Epidermal melanocyte (primary cell): ENCODE data around the gene CEP250.
"Not testable (repeated sequence)": the region's sequence is repeated elsewhere in the genome, so short reads cannot be mapped to it uniquely, and the experiment has no call there.

Source experiments
- DNase-seq: peaks from one replicate; pipeline ENCODE4 v3.0.0; 2011; ENCODE audit warnings: low spot score; ENCODE audit not compliant: insufficient read length

Gene CEP250

DNA sequence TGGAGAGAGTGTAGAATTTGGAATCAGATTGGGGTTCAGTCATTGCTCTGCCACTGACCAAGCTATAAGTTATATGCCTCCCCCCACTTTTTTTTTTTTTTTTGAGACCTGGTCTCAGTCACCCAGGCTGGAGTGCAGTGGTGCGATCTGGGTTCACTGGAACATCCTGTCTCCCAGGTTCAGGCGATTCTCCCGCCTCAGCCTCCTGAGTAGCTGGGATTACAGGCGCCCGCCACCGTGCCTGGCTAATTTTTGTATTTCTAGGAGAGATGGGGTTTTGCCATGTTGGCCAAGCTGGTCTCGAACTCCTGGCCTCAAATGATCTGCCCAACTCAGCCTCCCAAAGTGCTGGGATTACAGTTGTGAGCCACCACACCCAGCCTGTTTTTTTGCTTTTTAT lies 1.3 kb downstream of the CEP250 start:
- DNase-seq, result not testable (repeated sequence)

GRCh38 chr20:35457539-35457938 lies 2.1 kb downstream of the CEP250 start:
- not testable (repeated sequence) for DNase-seq

- DNase-seq, result no peak
Measured at GRCh38 chr20:35458388-35458787, 3.0 kb downstream of the CEP250 start.

GRCh38 chr20:35461620-35462019 lies 6.2 kb downstream of the CEP250 start:
- DNase-seq, result no peak

DNA sequence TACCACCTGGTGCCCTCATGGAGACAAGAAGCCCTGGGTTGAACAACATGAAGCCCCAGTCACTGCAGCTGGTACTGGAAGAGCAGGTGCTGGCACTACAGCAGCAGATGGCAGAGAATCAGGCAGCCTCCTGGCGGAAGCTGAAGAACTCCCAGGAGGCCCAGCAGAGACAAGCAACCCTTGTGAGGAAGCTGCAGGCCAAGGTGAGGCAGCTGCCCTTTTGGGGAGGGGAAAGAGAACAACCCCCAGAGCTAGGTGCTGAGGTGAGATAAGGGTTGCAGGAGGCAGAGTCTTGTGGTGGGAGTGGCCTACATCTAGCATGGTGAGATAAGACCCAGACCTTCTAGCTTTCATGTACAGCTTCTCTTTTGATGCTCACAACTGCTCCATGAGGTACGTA lies 7.0 kb downstream of the CEP250 start:
- no peak for DNase-seq

DNA sequence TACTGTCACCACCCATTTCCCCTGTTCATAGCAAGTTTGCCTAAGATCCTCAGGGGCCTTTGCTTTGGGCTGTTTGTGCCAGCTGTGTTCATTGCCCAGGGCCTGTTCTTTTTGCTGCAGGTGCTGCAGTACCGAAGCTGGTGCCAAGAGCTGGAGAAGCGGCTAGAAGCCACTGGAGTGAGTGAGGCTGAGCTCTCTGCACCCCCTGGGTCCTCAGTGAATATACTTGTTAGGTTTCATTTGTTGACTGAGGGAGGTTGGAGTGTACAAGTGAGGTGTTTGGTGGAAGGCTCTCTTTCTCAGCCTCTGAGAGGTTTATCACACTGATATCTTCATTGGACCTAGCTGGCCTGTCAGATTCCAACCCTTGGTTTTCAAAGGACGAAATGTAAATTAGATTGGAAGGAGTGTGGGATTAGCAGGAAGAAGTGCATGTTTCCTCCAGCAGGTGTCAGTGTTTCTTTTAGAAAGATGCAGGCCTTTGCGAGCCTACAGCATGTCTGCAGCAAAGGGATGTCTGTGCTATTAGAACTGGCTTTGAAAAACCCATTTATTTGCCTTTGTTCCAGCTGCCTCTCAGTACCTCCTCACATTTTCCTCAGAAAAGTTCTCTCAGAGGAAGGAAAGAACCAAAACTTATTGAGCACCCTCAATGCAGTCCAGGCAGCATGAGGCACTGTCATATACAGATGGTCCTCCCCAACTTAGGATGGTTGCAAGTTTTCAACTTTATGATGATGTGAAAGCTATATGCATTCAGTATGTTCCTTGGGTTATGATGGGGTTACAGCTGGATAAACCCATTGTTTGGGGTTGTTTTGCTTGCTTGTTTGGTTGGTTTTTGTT lies 8.3 kb downstream of the CEP250 start:
- DNase-seq, result peak; percentile 73

DNA sequence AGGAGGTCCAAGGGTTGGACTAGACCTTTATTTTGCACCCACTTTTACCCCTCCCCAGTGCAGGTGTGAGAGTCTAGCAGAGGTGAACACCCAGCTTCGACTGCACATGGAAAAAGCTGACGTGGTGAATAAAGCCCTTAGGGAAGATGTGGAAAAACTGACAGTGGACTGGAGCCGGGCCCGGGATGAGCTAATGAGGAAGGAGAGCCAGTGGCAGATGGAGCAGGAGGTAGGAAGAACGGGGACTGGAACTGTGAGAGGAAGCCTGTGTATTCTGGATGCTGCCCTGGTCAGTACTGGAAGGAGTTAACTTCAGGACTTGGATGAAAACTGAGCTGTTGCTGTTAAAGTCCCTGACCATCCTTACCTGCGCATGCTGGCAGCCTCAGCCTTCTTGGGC lies 10.6 kb downstream of the CEP250 start:
- DNase-seq, result no peak

DNA sequence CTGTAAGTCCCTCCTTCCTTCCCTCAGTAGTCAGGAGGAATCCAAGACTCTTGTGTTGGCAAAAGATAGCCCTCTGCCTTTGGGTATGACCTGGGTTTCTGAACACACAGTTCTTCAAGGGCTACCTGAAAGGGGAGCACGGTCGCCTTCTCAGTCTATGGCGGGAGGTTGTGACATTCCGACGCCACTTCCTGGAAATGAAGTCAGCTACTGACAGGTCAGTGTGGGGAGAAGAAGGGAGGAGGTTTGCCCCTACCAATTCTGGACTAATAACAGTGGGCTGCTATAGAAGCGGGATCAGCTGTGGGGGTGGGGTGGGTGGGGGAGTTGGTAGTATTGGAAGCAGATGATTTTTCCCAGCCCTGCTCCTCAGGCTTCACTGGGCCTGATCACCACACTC lies 11.5 kb downstream of the CEP250 start:
- DNase-seq, result no peak

DNA sequence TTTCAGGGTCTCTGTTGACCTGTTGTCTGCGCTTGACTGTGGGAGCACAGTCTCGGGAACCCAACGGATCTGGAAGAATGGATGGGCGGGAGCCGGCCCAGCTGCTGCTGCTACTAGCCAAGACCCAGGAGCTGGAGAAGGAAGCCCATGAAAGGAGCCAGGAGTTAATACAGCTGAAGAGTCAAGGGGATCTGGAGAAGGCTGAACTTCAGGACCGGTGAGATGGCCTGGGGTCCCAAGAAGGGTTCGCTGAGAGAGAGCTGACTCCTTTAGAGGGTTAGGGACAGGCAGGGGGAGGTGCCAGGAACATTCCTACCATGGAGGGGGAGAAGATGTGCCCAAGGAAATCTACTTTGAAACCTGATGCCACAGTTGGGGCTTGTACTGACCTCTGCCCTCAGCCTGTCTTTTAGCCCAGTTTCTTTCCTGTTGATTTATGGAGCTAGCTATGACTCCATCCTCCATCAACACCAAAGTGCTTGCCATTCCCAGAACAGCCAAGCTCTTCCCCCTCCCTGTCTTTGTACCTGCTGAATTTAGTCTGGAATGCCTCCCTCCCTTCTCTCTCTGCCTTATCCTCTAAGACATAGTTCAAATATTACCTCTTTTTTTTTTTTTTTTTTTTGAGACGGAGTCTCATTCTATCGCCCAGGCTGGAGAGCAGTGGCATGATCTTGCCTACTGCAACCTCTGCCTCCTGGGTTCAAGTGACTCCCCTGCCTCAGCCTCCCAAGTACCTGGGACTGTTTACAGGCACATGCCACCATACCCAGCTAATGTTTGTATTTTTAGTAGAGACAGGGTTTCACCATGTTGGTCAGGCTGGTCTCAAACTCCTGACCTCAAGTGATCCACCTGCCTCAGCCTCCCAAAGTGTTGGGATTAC lies 12.2 kb downstream of the CEP250 start:
- DNase-seq, result no peak

DNA sequence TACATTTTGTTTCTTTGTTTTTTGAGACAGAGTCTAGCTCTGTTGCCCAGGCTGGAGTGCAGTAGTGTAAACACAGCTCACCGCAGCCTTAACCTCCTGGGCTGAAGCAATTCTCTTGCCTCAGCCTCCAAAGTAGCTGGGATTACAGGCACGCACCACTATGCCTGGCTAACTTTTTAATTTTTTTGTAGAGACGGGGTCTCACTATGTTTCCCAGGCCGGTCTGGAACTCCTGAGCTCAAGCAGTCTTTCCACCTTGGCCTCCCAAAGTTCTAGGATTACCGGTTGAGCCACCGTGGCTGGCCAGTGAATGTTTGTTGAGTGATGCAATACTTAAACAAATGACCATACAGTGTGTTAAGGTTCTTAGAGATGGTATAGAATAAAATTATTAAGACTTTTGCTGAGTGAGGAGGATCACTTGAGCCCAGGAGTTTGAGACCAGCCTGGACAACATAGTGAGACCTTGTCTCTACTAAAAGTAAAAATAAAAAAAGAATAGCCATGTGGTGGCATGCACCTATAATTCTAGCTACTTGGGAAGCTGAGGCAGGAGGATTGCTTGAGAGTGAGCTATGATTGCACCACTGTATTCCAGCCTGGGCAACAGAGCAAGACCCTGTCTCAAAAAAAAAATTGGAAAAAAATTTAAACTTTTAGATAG lies 13.4 kb downstream of the CEP250 start:
- DNase-seq, result no peak

DNA sequence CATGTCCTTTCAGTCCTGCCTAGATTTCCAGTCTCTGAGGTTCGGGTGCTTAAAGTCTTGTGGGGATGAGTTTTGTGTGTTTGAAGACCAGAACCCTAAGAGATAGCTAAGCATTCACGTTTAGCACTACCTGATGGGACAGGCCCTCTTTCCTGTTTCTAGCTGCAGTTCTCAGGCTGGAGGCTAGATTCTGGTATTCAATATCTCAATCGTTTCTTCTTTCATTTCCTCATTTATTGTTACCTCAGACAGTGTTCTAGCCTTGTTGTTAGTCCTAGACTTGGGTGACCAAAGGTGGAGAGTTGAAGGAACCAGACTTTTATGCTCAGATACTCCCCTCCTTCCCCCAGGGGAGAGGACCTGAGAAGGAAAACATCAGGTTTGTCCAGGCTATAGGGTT lies 16.8 kb downstream of the CEP250 start:
- DNase-seq, result no peak

- no peak for DNase-seq
Measured at GRCh38 chr20:35473684-35474083, 18.3 kb downstream of the CEP250 start.

DNA sequence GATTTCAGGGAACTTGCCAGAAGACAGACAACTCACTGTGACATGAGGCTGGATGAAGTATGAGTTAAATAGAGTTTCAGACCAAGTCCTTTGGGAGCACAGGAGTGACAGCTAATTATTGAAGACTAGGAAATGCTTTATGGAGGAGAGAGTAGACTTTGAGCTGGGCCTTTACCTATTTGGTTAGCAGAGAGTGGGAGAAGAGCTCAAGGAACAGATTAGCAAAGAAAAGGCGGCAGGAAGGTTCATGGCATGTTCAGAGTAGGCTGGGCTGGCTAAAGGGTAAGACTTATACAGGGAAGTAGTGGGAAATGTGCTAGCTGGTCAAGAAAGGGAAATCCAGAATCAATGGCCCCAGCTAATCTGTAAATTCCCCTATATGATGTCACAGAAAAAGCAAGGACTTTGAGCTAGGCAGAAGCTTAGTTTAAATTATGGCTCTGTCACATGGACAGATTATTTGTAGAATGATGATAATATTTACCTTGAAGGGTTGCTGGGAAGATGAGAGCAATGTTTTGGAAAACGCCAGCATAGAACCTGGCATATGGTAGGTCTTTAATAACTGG lies 19.0 kb downstream of the CEP250 start:
- DNase-seq, result no peak

- DNase-seq, result no peak
Measured at GRCh38 chr20:35476288-35476687, 20.9 kb downstream of the CEP250 start.

- no peak for DNase-seq
Measured at GRCh38 chr20:35478804-35479472, 23.5 kb downstream of the CEP250 start.

GRCh38 chr20:35479798-35480197 lies 24.4 kb downstream of the CEP250 start:
- DNase-seq, result no peak

- DNase-seq, result no peak
Measured at GRCh38 chr20:35487479-35487878, 32.1 kb downstream of the CEP250 start.

DNA sequence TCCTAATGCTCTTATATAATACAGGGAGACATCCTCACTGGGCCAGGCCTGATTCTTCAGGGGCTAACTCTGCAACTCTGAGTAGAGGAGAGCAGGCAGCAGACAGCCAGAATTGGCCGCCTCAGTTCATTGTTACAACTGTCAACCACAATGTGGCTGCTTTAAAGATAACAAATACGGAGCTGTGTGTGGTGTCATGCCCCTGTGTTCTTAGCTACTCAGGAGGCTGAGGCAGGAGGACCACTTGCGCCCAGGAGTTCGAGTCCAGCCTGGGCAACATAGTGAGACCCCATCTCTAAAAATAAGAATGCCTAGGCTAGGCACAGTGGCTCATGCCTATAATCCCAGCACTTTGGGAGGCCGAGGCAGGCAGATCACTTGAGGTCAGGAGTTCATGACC lies 34.3 kb downstream of the CEP250 start:
- DNase-seq, result no peak

DNA sequence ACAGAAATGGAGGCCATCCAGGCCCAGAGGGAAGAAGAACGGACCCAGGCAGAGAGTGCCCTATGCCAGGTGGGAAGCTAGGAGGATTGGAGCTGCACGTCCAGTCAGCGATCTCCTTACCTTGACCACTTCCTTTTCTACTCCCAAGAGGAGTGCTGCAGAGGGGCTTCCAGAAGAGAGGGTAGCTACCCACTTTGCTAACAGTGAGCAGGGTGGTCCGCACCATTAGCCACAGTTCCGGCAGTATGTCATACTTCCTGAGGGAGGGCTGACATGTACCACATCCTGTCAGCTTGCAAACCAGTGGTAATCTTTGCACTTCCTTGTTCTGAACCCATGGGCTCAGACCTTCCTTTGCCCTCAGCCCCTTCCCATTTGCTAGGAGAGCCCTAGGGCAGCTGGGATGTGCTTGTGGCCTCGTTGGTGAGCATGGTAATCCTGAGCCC lies 35.4 kb downstream of the CEP250 start:
- DNase-seq, result no peak

- DNase-seq, result no peak
Measured at GRCh38 chr20:35491823-35492222, 36.4 kb downstream of the CEP250 start.

DNA sequence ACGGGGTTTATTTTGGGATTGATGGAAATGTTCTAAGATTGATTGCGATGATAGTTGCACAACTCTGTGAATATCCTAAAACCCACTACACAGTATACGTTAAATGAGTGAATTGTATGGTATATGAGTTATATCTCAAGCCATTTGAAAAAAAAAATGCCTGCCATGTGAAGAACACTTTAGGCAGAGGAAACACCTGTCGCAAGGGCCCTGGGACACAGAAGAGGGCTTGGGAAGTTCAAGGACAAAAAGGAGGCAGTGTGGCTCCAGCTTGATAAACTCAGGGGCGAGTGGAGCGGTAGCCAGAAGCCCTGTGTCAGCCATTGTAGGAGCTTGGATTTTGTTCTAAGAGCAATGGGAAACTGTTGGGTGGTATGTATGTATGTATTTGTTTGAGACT lies 37.0 kb downstream of the CEP250 start:
- DNase-seq, result no peak
